Measurements from ENCODE around the gene COPE.

Gene COPE

DNA sequence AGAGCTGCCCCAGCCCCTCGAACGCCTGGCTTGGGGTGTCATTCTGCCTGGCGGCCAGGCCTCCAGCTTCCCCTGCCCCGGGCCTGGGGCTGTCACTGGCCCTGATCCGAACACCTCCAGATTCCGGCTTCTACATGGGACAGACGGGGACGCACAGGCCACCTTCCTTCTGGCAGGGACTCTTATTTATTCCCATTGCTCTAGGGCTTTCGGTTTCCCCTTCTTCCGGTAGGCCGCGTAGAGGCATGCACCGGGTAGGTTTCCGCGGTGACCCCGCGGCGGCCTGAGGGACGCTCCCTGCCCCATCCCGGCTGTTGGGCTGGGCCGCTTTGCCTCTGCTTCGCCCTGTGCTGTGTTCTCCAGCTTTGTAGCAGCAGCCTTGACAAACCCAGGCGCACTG lies 51.4 kb downstream of the COPE start:
- DNase-seq (ENCODE audit: low read depth), result no peak

DNA sequence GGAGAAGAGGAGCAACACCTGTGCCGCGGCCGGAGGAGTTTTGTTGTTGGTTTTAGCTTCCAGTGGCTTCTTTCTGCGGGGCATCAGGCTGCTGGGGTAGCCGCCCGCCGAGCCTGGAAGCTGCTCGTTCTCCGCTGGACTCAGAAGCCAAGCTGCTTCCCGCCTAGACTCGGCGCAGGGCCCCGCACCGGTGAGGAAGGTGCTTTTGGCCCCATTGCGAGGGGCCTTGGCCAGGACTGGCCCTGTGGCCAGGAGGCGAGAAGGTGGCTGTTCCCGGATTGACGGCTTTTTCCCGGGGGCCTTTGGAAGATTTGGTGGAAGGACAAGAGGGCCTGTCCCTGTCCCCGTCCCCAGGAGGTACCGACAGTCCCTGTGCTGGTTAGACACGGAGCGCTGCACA lies 52.0 kb downstream of the COPE start:
- no peak for DNase-seq (ENCODE audit: low read depth)

DNA sequence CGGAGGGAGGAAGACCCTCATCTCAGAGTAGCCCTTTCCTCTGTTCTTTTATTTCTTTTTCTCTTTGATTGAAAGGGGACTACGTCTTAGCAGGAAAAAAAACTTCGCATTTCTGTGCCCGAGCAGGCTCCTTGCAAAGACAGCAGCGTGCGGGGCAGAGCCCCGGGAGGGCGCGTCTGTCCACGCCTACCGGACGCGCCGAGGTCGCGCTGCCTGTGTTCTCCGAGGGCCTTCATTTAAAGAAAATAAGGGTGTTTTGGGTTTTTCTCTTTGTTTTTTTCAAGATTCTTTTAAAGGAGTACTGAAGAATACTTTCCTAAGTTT lies 52.4 kb downstream of the COPE start:
- no peak for DNase-seq (ENCODE audit: low read depth)

GRCh38 chr19:18865973-18866799 lies 53.0 kb downstream of the COPE start:
- peak; percentile 24 for DNase-seq (ENCODE audit: low read depth)

GRCh38 chr19:18865106-18865972 lies 53.8 kb downstream of the COPE start:
- no peak for DNase-seq (ENCODE audit: low read depth)

- DNase-seq (ENCODE audit: low read depth), result no peak
These were observed 55.3 kb downstream of the COPE start for GRCh38 chr19:18863843-18864362.

- DNase-seq (ENCODE audit: low read depth), result no peak
These were observed 56.0 kb downstream of the COPE start for GRCh38 chr19:18862976-18863842.

DNA sequence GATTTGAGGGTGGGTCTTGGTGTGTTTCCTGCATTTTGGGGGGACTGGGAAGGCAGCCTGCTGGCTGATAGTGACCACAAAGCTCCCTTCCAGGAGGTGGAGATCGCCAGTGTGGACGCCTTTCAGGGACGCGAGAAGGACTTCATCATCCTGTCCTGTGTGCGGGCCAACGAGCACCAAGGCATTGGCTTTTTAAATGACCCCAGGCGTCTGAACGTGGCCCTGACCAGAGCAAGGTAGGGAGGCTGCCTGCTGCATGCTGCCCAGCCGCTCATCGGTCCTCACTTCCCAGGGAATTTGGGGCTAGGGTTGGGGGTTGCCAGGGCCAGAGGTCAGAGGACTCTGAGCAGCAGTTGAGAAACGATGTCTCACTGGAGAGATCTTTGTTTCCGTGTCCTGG lies 57.3 kb downstream of the COPE start:
- DNase-seq (ENCODE audit: low read depth), result no peak

- DNase-seq (ENCODE audit: low read depth), result no peak
These were observed 58.0 kb downstream of the COPE start for GRCh38 chr19:18861235-18861634.

- no peak for DNase-seq (ENCODE audit: low read depth)
These were observed 58.5 kb downstream of the COPE start for GRCh38 chr19:18860725-18861124.

DNA sequence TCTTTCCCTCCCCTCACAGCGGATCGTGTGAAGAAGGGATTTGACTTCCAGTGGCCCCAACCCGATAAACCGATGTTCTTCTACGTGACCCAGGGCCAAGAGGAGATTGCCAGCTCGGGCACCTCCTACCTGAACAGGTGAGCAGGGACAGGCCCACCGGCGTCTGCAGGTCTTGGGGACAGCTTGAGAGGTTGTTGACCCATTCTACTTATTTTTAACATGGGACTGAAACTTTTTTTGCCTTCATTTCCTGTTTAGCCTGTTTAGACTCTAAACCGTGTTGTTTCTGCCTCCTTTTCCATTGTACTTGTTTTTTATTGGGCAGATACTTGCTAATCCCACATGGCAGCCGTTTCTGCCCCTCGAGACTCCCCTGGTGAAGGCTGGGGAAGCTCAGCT lies 58.9 kb downstream of the COPE start:
- no peak for DNase-seq (ENCODE audit: low read depth)

DNA sequence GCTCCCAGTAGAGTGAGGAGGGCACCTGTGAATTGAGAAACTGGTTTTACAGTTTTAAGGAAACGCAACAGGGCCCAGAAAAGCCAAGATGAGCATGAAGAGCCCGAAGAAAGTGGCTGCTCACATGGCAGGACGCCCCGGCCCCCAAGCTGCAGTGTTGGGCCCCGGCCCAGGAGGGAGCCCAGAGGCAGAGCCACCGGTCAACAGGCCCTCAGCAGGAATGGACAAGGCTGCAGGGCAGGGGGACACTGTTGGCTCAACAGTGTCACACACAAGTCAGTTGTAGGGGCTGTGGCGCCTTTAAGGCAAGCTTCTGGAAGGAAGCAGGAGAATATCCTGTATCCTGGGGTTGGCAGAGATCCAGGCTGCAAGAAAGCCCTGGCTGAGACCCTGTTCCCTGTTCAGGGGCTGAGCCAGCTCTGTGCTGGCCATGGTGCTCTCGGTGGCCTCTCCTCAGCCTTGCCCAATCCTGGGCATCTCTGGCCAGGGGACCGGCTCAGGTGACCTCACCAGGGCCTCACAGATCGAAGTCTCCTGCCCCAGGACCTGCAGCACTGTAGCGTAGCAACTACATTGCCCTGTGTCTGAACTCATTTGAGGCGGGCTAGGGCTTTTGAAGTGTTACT lies 59.4 kb downstream of the COPE start:
- DNase-seq (ENCODE audit: low read depth), result no peak

DNA sequence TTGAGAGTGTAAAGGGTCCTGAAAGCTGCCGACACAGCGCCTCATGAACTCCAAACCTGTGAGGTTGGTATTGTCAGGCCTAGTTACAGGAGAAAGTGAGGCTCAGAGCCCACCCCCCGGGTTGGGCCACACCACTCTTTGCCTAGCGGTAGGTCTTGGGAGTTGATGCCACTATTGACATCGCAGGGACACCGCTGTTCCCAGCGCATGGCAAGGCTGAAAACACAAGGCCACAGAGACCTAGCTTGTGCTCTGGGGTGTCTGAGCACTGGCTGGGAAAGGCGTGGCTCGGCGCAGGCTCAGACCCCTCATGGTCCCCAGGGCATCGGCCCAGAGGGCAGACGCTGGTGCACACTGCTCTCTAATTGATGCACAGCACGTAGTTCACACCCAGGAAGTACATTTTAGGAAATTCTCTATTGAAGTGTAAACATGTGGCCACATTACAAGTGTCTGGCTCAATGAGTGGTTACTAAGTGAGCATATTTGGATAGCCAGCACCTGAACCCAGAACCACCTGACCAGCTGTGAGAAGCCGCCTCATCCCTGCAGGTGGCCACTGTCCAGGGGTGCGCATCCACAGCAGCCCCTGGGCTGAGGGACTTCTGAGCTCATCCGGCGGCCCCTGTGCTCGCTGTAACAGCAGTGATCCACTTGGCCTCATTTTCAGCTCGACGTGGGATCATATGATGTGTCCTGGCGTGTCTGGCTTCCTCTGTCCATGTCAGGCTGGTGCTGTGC lies 60.1 kb downstream of the COPE start:
- DNase-seq (ENCODE audit: low read depth), result no peak

- no peak for DNase-seq (ENCODE audit: low read depth)
These were observed 62.0 kb downstream of the COPE start for GRCh38 chr19:18857223-18857622.

- no peak for DNase-seq (ENCODE audit: low read depth)
These were observed 62.6 kb downstream of the COPE start for GRCh38 chr19:18856385-18857126.

- no peak for DNase-seq (ENCODE audit: low read depth)
These were observed 63.4 kb downstream of the COPE start for GRCh38 chr19:18855647-18856384.

DNA sequence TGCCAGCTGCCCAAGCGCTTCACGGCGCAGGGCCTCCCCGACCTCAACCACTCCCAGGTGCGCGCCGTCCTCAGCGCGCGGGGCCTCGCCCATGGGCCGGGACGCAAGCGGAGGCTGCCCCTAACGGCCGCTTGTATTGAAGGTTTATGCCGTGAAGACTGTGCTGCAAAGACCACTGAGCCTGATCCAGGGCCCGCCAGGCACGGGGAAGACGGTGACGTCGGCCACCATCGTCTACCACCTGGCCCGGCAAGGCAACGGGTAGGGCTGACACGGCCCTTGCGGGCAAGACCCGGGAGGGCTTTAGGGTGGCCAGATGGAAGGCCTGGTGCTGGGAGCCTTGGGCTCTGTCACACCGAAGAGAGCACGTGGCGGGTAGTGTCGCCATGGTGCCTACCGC lies 64.2 kb downstream of the COPE start:
- no peak for DNase-seq (ENCODE audit: low read depth)

DNA sequence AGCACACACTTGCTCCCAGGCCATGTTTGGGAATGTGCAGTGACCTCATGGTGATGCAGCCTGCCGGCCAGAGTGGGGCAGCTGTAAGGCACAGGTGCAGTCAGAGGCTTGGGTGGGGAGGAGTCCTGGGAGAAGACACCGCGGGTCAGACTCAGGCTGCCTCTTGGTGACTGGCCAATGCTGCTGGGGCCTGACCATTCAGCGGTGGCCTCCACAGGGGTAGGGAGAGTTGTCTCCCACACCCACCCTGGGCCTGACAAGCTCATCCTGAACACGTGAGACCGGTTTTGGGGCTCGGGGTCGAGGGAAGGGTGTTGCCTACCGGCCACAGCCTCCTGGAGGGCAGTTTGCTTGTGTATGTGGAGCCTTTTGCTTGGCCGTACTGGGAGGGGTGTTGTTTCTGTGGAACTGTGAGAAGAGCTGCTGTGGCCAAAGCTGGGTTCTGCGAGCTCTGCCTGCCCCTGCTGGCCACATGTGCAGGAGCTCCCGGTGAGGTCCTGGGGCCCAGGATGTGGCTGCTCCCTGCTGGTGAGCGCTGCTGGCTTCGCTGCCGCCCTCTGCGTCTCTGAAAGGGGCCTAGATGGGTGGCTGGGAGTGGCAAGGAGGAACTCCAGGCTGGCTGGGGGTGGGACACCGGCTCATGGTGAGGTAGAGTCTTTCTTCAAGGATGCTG lies 65.3 kb downstream of the COPE start:
- DNase-seq (ENCODE audit: low read depth), result no peak

GRCh38 chr19:18852648-18853047 lies 66.5 kb downstream of the COPE start:
- no peak for DNase-seq (ENCODE audit: low read depth)
